ENCODE measurements around the gene EPN1. TPM values are rescaled to one million over a fixed set of nuclear protein-coding genes. Genes with fewer than 3 reads are reported as not detected.
A peak's percentile ranks its signal among the peaks of the same experiment; 100 is the strongest.

EPN1 gene
- polyA plus RNA-seq, 1 of the 3 experiments (the other 2 are of a cell fraction): 134 TPM

- Histone ChIP-seq H3K27ac (ENCODE audit: low read depth in 2 of 2, low read length in 1 of 2) (no peak overlapping the region; a peak in 1 of 4 replicates), H4K20me1 (ENCODE audit: insufficient read depth) (peaks cover 3% of the 10 kb centered on the region), H3F3A (replicated peaks; ENCODE audit: insufficient read depth) (peaks cover 18% of the 10 kb centered on the region), H3K27me3 (ENCODE audit: insufficient read depth) (no peaks in the 10 kb centered on the region), H3K9me3 (no peaks in the 10 kb centered on the region), H3K36me3 (replicated peaks in 1 of 2; ENCODE audit: control insufficient read depth in 1 of 2, insufficient read depth in 2 of 2, low read length in 1 of 2) (peaks cover 1 to 18% of the 10 kb centered on the region in 2 experiments), H3K9ac (no peak overlapping the region), H3K4me3 (ENCODE audit: low read depth in 2 of 2, low read length in 1 of 2) (no peak overlapping the region), H3K9me2 (no peaks in the 10 kb centered on the region), H2AFZ (ENCODE audit: low read depth) (no peak overlapping the region), H3K4me1 (ENCODE audit: control insufficient read depth in 1 of 2, insufficient read depth in 2 of 2, low read depth in 1 of 2, low read length in 1 of 2) (peaks cover 5 to 21% of the 10 kb centered on the region in 2 experiments; a peak in 2 of 4 replicates), H3K4me2 (no peak overlapping the region), H3K79me2 (ENCODE audit: insufficient read depth) (peaks cover 21% of the 10 kb centered on the region)
- ChIA-PET CTCF (interaction anchor here (4.5 kb wide), 1 partner anchor 18 kb away, joined by 30 read pairs; no protein-coding TSS in a partner anchor), POLR2A (no interaction called here)
- WGBS (ENCODE audit: low lambda C conversion rate): 89% methylated on average over 8 of the region's 17 CpGs
- peak; percentile 3 for DNase-seq
- TF ChIP-seq FOSL2 (IDR thresholded peaks at IDR 0.05; ENCODE audit: borderline replicate concordance, low read depth) (no peak), JUND (IDR thresholded peaks at IDR 0.05) (no peak), MXI1 (IDR thresholded peaks at IDR 0.05; ENCODE audit: low read depth, low read length) (no peak), EP300 (IDR thresholded peaks at IDR 0.05; ENCODE audit: borderline replicate concordance in 1 of 2, low read depth in 1 of 2, low read length in 1 of 2) (no peak), ELF1 (IDR thresholded peaks at IDR 0.05) (no peak), GABPA (IDR thresholded peaks at IDR 0.05; ENCODE audit: low read depth) (no peak), RFX5 (IDR thresholded peaks at IDR 0.05; ENCODE audit: low read length) (no peak), NFIC (IDR thresholded peaks at IDR 0.05; ENCODE audit: borderline replicate concordance) (no peak), YY1 (IDR thresholded peaks at IDR 0.05; ENCODE audit: low read depth) (no peak), TCF12 (IDR thresholded peaks at IDR 0.05) (no peak), TEAD4 (IDR thresholded peaks at IDR 0.05; ENCODE audit: borderline replicate concordance, insufficient read depth) (no peak), MEF2A (IDR thresholded peaks at IDR 0.05; ENCODE audit: borderline replicate concordance, low read depth) (no peak), GATA2 (CRISPR knock-in tag; IDR thresholded peaks at IDR 0.05) (no peak)
- TF ChIP-seq, protein P1, sequence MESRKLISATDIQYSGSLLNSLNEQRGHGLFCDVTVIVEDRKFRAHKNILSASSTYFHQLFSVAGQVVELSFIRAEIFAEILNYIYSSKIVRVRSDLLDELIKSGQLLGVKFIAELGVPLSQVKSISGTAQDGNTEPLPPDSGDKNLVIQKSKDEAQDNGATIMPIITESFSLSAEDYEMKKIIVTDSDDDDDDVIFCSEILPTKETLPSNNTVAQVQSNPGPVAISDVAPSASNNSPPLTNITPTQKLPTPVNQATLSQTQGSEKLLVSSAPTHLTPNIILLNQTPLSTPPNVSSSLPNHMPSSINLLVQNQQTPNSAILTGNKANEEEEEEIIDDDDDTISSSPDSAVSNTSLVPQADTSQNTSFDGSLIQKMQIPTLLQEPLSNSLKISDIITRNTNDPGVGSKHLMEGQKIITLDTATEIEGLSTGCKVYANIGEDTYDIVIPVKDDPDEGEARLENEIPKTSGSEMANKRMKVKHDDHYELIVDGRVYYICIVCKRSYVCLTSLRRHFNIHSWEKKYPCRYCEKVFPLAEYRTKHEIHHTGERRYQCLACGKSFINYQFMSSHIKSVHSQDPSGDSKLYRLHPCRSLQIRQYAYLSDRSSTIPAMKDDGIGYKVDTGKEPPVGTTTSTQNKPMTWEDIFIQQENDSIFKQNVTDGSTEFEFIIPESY (IDR thresholded peaks at IDR 0.05; ENCODE audit: borderline replicate concordance, low read depth): no peak
These were observed 24.3 kb upstream of the EPN1 start for GRCh38 chr19:55650602-55651230.

DNA sequence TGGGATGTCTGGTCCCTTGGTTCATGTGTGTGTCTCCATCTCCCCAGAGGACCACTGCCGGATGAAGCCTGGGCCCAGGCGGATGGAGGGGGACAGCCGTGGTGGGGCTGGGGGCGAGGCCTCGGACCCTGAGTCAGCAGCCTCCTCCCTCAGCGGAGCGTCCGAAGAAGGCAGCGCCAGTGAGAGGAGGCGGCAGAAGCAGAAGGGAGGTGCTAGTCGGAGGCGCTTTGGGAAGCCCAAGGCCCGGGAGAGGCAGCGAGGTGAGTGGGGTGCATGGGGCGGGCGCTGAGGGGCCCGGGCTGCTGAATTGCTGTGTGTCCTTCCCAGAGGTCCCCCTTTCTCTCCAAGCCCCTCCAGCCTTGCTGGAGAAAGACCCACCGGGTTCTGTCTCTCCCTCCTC lies 23.8 kb upstream of the EPN1 start:
- no peak overlapping the region for H3K9ac ChIP-seq
- H3K9me3 ChIP-seq: no peaks in the 10 kb centered on the region
- CTCF ChIA-PET: no interaction called here
- DNase-seq: no peak
- no peaks in the 10 kb centered on the region for H3K27me3 ChIP-seq (ENCODE audit: insufficient read depth)
- H4K20me1 ChIP-seq (ENCODE audit: insufficient read depth): peaks cover 9% of the 10 kb centered on the region
- no peak overlapping the region for H2AFZ ChIP-seq (ENCODE audit: low read depth)
- H3K36me3 ChIP-seq (replicated peaks in 1 of 2; ENCODE audit: control insufficient read depth in 1 of 2, insufficient read depth in 2 of 2, low read length in 1 of 2): peaks cover 6 to 18% of the 10 kb centered on the region in 2 experiments
- no peak overlapping the region; a peak in 1 of 4 replicates for H3K27ac ChIP-seq (ENCODE audit: low read depth in 2 of 2, low read length in 1 of 2)
- H3K9me2 ChIP-seq: no peaks in the 10 kb centered on the region
- H3K4me1 ChIP-seq (ENCODE audit: control insufficient read depth in 1 of 2, insufficient read depth in 2 of 2, low read depth in 1 of 2, low read length in 1 of 2): peaks cover 5 to 21% of the 10 kb centered on the region in 2 experiments; a peak in 2 of 4 replicates
- peaks cover 16% of the 10 kb centered on the region for H3F3A ChIP-seq (replicated peaks; ENCODE audit: insufficient read depth)
- WGBS (ENCODE audit: low lambda C conversion rate): 85% methylated on average over 18 of the region's 18 CpGs
- no peak overlapping the region for H3K4me2 ChIP-seq
- peaks cover 21% of the 10 kb centered on the region for H3K79me2 ChIP-seq (ENCODE audit: insufficient read depth)
- H3K4me3 ChIP-seq (ENCODE audit: low read depth in 2 of 2, low read length in 1 of 2): no peak overlapping the region
- POLR2A ChIA-PET: no interaction called here
- TF ChIP-seq CTCF (IDR thresholded peaks at IDR 0.05) (no peak), POLR2AphosphoS5 (IDR thresholded peaks at IDR 0.05; ENCODE audit: low read depth, low read length) (no peak), ELF1 (IDR thresholded peaks at IDR 0.05) (no peak), TAF1 (IDR thresholded peaks at IDR 0.05; ENCODE audit: borderline replicate concordance, low read depth, low read length) (no peak), RAD21 (IDR thresholded peaks at IDR 0.05; ENCODE audit: low read length) (no peak), FOXJ3 (CRISPR knock-in tag; IDR thresholded peaks at IDR 0.05) (no peak), RXRA (IDR thresholded peaks at IDR 0.05; ENCODE audit: borderline replicate concordance, low read depth) (no peak), GABPA (IDR thresholded peaks at IDR 0.05; ENCODE audit: low read depth) (no peak), YY1 (IDR thresholded peaks at IDR 0.05; ENCODE audit: low read depth) (no peak), MXI1 (IDR thresholded peaks at IDR 0.05; ENCODE audit: low read depth, low read length) (no peak), SIN3A (IDR thresholded peaks at IDR 0.05; ENCODE audit: borderline replicate concordance, low read depth, low read length) (no peak), SMC3 (IDR thresholded peaks at IDR 0.05; ENCODE audit: low read depth, low read length) (no peak), NFIC (IDR thresholded peaks at IDR 0.05; ENCODE audit: borderline replicate concordance) (no peak)
- TF ChIP-seq, protein P2, sequence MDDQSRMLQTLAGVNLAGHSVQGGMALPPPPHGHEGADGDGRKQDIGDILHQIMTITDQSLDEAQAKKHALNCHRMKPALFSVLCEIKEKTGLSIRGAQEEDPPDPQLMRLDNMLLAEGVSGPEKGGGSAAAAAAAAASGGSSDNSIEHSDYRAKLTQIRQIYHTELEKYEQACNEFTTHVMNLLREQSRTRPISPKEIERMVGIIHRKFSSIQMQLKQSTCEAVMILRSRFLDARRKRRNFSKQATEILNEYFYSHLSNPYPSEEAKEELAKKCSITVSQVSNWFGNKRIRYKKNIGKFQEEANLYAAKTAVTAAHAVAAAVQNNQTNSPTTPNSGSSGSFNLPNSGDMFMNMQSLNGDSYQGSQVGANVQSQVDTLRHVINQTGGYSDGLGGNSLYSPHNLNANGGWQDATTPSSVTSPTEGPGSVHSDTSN (IDR thresholded peaks at IDR 0.05): no peak
- TF ChIP-seq, protein P3, sequence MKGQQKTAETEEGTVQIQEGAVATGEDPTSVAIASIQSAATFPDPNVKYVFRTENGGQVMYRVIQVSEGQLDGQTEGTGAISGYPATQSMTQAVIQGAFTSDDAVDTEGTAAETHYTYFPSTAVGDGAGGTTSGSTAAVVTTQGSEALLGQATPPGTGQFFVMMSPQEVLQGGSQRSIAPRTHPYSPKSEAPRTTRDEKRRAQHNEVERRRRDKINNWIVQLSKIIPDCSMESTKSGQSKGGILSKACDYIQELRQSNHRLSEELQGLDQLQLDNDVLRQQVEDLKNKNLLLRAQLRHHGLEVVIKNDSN (IDR thresholded peaks at IDR 0.05; ENCODE audit: borderline replicate concordance, low read depth): no peak

Data from SK-N-SH (cell line).